ENCODE data around the gene OTUB1.

Gene OTUB1

DNA sequence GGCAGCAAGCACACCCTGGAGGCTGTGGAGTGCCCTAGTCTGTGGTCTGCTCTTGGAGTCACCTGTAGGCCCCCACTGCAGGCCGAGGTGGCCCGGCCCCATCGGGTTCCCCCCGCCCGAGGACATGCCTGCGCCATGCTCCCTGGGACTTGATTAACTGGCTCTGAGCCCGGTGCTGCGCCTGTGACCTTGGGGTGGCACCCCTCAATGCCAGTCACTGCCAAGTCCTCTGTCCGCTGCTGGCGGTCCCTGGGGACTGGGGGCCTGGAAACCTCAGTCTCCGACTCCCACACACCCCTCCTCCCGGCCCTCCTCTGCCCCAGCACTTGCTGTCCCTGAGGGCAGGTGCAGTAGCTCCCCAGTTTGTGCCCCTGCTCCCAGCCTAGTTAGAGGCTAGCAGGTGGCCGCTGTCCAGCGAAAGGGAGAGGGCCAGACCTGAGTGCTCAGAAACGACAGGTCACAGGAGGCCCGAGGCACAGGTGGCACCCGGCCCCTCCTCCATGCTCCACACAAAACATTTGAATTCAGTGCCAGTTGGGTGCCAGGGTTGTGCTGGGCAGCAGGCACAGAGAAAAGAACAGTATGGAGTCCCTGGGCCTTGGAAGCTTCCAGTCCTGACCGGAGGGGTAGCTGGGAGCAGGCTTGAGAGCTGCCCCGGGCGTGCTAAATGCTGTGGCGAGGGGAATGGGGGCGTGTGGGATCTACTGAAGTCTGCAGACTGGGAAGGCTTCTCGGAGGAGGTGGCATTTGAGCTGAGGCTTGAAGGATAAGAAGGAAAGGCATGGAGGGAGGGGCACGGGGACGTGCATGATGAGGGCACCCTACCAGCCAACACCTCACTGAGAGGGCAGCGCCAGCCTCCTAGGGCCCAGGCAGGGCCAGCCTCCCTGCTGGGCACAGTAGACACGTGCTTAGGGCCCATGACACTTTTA, 33.1 kb downstream of the OTUB1 start:
- no peak for DNase-seq
- intact Hi-C loops (cut with DNase I), result no loop called here

- intact Hi-C loops (cut with DNase I), result no loop called here
- DNase-seq, result no peak
Observed at GRCh38 chr11:64020976-64021756, 34.9 kb downstream of the OTUB1 start.

- intact Hi-C loops (cut with DNase I), result no loop called here
- no peak for DNase-seq
Observed at GRCh38 chr11:64021757-64022093, 35.5 kb downstream of the OTUB1 start.

- intact Hi-C loops (cut with DNase I), result no loop called here
- DNase-seq, result no peak
Observed at GRCh38 chr11:64022125-64022784, 36.0 kb downstream of the OTUB1 start.

DNA sequence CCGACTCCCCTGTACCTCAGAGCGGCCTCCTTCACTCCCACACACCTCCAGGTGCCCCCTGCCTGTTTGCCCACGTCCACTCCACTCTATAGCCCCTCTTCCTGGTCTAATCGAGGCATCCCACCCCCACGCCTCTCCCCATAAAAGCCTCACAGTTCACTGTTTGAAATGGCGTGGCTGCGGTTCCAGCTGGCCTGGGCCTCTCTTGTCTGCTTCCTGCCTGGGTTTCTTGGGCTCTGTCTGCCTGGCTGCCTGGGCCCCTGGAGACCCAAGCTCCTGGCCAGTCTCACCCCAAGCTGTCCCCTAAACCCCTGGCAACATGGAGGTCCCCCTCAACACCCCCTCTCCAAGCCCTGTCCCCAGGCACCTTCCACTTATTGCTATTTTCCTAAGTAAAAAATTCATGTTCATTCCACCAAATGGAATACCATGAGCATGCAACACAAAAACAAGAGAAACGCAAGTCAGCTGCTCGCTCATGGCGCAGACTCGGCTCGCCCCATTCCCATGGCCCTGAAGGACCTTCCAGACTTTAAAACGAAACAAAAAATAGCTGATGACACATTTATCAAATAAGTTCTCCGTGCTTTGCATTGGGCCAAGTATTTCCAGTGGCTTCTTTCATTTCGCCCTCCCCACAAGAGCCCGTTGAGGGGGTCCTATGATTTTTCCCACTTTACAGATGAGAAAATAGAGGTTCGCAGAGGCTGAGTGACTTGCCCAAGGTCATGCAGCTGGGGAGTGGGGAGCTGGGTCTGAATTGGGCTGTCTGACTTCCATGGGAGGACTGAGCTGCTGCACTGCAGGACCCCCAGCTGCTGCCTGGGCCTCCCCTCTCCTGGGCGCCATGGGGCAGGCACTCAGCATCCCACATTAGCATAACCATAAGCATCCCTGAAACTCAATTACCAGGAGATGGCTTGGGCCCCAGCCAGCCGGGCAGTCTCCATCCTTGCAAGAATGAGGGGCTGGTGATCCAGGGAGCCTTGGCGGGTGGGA, 37.8 kb downstream of the OTUB1 start:
- DNase-seq, result no peak
- intact Hi-C loops (cut with DNase I), result no loop called here

DNA sequence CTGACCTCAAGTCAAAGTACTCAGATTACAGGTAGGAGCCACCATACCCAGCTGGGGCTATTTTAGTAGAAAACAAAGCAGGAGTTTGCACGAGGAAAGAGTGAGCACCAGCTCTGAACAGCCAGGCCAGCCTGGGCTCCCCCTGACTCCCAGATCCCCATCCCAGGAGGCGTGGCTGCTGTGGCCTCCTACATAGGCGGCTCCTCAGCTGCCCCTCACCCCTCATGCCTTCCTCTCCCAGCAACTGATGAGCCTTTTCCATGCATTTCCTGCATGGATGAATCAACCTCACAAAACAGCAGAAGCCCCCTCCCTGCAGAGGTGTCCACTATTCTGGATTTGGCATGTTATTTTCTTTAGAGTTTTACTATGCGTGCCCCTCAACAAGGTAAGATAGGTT, 39.0 kb downstream of the OTUB1 start:
- intact Hi-C loops (cut with DNase I), result no loop called here
- no peak for DNase-seq

DNA sequence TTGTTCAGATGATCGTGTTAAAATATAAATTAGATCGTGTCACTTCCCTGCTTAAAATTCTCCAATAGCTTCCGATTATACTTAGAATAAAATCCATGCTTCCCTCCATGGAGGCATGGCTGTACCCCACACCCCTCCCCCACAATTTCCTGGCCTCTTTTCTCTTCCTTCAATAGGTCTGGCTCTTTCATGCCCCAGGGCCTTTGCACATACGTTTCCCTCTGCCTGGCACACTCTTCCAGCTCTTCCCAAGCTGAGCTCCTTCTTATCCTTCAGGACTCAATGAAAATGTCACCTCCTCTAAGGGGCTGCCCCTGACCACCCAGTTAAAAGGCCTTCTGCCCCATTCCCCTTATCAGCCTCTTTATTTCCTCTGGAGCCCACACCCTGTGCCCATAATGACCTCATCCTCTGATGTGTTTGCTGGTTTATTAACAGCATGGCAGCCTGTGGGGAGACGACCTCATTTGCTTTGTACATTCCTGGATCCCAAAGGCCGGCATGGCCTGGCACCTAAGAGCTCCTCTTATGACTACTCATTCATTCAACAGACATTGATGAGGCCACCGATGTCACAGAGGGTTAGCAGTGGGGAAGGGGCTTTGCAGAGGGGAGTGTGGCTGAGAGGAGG, 40.5 kb downstream of the OTUB1 start:
- intact Hi-C loops (cut with DNase I), result no loop called here
- DNase-seq, result no peak

GRCh38 chr11:64027651-64028397, 41.6 kb downstream of the OTUB1 start:
- intact Hi-C loops (cut with DNase I), result no loop called here
- DNase-seq, result no peak

DNA sequence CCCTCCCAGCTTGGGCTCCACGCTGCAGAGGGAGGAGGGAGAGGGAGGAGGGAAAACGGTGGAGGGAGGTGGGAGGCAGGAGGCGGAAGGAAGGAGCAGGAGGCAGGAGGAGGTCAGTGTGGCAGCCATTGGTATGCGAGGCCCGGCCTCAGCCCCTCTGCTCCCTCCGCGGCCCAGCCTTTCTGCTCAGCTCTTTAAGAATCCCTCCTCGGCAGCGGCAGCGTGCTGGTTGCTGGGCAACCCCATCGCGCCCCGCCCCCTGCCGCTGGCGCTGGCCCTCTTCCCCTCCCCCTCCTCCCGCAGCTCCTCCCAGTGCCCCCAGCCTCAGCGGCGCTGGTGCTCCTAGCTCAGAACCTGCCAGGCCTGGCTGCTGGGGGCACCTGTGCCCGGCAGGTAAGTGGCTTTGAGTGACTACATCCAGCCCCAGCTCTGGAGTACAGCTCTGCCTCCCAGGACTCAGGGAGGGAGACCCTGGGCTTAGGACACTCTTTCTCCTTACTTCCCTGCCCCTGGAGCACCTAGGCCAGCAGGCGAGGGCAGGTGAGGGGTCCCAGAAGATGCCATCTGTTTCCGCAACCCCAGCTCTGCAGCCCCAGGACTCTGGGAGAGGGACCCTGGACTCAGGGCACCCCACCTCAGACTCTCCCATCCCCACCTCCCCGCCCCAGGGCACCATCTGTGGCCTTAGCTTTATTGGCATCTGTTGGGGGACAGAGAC, 42.3 kb downstream of the OTUB1 start:
- intact Hi-C loops (cut with DNase I), result no loop called here
- peak in 2 of 10 donors; percentile 41 to 47 for DNase-seq

DNA sequence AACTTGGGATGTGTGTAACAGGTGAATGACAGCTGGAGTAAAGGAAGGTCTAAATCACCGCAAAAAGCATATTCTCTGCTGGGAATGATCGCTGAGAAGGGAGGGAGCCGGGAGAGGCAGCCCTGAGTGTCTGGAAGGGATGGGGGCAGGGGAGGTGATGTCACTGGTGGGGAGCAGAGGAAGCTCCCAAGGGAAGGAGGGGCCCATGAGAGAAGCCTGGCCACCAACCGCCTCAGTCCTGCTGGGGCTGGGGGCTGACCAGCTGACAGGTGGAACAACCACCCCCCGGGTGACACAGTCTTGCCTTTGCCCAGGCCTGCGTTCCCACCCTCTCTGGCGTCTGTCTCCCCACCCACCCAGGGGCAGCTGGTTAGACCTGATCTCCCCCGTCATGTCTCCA, 43.5 kb downstream of the OTUB1 start:
- intact Hi-C loops (cut with DNase I), result no loop called here
- no peak for DNase-seq

GRCh38 chr11:64031001-64031400, 44.8 kb downstream of the OTUB1 start:
- intact Hi-C loops (cut with DNase I), result no loop called here
- no peak for DNase-seq

DNA sequence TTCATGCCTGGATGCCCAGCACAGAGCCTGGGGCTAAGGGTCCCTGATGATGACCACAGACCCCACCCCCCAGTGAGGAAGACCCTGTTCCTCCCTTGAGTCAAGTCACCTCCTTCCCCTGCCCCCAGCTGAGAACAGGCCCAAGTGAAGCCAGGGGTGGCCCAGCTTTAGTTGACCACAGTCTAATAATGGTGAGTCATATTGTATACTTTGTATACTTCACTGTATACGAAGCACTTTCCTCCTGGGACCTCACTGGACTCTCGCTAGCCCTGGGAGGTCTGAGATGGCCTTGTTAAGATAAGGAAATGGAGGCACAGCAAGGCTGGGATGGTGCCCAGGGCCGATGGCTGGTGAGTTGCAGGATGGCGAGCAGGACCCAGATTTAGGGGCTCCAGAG, 45.8 kb downstream of the OTUB1 start:
- intact Hi-C loops (cut with DNase I), result no loop called here
- DNase-seq, result no peak

- no peak for DNase-seq
- intact Hi-C loops (cut with DNase I), result no loop called here
Observed at GRCh38 chr11:64034411-64034811, 48.2 kb downstream of the OTUB1 start.

GRCh38 chr11:64035081-64035524, 48.9 kb downstream of the OTUB1 start:
- intact Hi-C loops (cut with DNase I), result loop anchor here (5.0 kb wide), 1 partner anchor 33 kb away; no protein-coding TSS in a partner anchor
- DNase-seq, result no peak

DNA sequence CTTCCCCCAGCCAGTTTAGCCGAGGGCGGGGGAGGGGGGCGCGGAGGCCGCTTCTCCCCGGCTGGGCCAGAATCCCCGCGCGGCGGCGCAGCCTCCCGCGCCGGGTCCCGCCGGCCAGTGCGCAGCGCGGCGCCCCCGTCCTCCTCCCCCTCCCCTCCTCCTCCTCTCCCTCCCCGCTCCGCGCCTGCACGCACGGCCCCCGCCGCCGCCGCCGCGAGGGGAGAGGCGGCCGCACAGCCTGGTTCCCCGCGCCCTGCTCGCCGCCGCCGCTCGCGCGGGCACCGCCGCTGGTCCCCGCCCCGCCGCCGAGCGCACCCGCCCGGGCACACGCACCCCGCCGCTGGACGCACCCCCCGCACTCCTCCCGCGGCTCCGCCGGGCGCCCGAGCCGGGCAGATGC, 49.3 kb downstream of the OTUB1 start, which contains the start of gene FLRT1:
Gene FLRT1 (plus strand): TSS at position 356 of the 400 bp plus-strand sequence. CDS start 80,337 bp downstream, outside the sequence.
- intact Hi-C loops (cut with DNase I), result loop anchor here (5.0 kb wide), 1 partner anchor 33 kb away; no protein-coding TSS in a partner anchor
- peak in 5 of 10 donors; percentile 39 to 94 (median 68) for DNase-seq

DNA sequence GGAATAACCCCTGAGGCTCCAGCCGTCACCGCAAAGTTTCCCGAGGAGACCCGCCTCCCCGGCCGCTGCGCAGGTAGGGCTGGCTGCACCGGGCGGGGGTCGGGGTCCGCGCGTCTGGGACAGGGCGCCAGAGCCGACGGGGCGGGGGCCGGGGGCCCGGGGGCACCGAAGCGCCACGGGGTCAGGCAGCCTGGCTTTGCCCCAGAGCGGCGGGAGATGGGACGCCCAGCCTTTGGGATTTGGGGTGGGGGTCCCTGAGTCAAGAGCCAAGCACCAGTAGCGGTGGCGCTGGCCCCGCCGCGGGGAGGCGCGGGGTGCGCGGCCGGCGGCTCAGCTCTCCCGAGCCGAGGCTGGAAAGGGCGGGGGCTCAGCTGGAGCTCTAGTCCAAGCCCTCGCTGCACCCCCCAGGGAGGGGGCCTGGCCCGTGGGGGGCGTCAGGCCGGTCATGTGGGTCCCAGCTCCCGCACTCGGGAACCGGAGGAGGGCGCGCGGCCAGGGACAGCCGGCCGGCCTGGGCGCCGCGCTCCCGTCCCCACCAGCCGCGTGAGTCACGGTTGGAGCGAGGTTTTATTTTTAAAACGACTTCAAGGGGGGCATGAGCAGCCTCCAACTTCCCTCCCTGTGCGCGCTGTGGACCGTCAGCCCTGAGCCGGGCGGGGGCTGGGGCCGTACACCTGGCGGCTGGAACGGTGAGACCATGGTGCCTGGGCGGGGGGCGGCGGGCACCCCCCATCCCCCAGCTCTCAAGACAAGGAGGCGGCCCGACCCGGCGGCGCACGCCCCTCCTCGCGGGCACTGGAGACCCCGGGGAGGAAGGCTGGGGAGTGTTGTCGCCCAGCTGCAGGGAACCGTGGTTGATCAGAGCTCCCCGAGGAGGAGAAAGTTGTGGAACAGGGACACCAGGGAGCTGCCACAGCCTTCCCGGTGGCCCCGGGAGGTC, 50.1 kb downstream of the OTUB1 start:
- intact Hi-C loops (cut with DNase I), result loop anchor here (5.0 kb wide), 1 partner anchor 34 kb away; no protein-coding TSS in a partner anchor
- peak in 9 of 10 donors; percentile 33 to 91 (median 57) for DNase-seq

Measured in posterior cingulate gyrus (tissue), 11 donors.